ENCODE data around the gene TFB1M.
A peak's percentile ranks its signal among the peaks of the same experiment; 100 is the strongest.
"Not testable (repeated sequence)": the region's sequence is repeated elsewhere in the genome, so short reads cannot be mapped to it uniquely, and the experiment has no call there.

The TFB1M gene

DNA sequence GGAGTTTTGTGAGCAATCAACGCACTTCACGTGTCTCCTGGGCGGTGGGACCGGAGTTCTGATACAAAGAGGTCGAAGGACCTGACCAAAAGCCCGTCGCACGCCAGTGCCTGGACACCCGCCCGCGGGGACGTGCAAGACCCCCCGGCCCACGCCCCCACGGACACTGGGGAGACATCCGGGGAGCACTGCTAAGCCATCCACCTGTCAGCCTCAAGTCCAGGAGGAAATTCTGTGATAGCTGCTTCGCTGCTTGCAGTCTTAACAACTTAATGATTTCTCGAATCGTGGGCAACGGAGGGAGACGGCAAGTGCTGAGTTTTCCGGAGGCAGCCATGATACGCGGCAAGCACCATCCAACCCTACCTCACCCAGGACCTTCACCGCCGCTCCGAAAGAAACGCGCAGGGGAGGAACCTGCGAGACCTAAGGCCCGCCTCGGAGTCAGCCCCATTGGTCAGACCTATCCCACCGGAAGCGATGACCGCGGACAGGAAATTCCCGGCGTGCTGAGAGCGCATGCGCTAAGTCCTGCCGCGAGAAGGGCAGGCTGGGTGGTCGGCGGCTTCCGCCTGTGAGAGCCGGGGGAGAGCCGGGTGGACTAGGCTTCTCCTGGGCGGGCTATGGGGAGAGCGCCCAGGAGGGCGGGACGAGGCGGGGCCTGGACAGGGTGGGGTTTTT, at the start of gene TFB1M:
TFB1M (minus strand) TSS at position 393 of the 681 bp plus-strand sequence; CDS start at position 337, 56 bp downstream.
- peak; percentile 80 for DNase-seq

DNA sequence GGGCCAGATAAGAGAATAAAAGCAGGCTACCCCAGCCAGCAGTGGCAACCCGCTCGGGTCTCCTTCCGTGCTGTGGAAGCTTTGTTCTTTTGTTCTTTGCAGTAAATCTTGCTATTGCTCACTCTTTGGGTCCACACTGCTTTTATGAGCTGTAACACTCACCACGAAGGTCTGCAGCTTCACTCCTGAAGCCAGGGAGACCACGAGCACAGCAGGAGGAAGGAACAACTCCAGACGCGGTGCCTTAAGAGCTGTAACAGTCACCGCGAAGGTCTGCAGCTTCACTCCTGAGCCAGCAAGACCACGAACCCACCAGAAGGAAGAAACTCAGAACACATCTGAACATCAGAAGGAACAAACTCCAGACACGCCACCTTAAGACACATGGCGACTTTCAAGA, 49.7 kb upstream of the TFB1M start:
- not testable (repeated sequence) for DNase-seq

DNA sequence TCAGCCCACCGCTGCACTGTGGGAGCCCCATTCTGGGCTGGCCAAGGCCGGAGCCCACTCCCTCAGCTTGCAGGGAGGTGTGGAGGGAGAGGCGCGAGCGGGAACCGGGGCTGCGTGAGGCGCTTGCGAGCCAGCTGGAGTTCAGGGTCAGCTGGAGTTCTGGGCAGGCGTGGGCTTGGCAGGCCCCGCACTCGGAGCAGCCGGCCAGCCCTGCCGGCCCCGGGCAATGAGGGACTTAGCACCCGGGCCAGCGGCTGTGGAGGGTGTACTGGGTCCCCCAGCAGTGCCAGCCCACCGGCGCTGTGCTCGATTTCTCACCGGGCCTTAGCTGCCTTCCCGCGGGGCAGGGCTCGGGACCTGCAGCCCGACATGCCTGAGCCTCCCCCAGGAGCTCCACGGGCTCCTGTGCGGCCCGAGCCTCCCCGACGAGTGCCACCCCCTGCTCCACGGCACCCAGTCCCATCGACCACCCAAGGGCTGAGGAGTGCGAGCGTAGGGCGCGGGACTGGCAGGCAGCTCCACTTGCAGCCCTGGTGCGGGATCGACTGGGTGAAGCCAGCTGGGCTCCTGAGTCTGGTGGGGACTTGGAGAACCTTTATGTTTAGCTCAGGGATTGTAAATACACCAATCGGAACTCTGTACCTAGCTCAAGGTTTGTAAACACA, 48.8 kb upstream of the TFB1M start:
- DNase-seq: not testable (repeated sequence)

DNA sequence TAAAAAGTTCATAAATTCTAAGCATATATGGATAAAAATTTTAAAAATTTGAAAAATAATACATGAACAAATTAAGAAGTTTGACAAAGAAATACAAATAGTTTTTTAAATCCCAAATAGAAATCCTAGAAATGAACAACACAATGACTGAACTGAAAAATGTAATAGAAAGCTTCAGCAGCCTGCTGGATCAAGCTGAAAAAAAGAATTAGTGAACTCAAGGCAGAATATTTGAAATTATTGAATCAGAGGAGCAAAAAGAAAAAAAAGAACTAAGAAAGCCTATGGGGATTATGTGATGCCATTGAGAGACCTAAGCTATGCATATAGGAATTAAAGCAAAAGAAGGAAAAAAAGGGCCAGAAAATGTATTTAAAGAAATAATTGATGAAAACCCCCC, 39.9 kb upstream of the TFB1M start:
- no peak for DNase-seq

DNA sequence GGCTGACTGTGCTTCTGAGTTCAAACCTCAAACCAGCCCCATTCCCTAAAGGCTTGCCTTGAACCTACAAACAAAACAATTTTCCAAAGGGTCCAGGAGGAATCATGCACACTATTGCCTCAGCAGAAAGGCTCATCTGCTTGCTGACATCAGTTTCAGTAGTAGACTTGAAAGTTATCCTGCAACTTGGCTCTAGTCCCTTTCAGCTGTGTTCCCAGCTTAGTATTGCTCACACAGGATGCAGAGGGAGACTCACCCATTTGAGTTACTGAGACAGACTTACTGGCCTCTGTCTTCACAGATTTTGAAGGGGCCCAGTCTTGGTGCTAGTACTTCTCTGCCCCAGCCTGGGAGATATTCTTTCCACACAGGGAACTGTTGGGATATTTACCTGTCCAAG, 38.5 kb upstream of the TFB1M start:
- DNase-seq: no peak

DNA sequence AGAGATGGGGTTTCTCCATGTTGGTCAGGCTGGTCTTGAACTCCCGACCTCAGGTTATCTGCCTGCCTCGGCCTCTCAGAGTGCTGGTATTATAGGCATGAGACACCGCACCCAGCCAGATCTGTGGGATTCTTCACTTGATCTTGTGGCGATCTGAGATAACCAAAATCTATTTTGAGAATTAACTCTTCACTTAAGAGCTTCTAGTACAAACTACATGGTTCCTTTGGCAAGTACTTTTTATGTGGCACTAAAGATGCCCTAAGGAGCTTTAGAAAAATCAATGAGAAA, 37.8 kb upstream of the TFB1M start:
- no peak for DNase-seq

DNA sequence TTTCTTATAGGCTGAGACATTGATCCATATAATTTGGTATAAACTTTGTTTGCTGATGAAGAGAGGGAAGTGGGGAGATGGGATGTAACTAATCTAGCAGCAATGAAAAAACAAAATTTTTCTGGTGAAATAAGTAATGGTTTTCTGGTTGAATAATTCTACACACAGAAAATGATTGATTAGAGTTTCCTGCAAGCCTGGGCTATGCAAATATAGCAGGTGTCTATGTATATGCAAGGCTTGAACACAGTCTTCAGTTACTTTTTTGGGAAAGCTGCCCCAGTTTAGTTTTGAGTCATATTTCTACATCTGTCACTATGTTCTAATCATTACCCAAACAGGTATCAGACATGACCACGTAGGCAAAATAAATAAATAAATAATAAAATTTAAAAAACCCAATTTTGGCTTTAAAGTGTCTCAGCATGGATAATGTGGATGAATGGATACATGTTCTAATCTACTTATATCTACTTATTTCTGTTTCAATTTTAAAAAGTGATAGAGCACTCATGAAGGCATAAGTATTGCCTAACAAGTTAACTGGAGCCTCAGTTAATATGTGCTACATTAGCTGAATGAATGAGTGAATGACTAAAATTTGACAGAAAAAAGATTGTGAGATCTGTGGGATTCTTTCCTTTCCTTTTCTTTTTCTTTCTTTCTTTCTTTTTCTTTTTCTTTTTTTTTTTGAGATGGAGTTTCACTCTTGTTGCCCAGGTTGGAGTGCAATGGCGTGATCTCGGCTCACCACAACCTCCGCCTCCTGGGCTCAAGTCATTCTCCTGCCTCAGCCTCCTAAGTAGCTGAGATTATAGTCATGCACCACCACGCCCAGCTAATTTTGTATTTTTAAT, 37.2 kb upstream of the TFB1M start:
- DNase-seq: no peak

DNA sequence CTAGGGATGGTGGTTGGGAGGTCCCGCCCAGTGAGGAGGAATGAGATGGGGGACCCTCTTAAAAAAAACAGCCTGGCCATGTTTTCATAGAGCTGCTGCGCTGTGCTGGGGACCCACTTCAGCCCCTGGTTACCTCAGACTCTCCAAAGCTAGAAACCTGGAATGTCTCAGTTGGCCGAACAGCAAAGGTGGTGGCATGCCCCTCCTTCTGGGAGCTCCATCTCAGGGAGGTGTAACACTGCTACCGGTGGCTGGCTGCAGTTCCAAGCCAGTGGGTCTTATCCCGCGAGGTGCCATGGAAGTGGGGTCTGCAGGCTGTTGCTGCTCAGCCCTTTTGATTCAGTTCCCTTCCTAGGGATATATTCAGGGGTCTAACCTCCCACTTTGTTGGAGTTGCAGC, 35.7 kb upstream of the TFB1M start:
- no peak for DNase-seq

DNA sequence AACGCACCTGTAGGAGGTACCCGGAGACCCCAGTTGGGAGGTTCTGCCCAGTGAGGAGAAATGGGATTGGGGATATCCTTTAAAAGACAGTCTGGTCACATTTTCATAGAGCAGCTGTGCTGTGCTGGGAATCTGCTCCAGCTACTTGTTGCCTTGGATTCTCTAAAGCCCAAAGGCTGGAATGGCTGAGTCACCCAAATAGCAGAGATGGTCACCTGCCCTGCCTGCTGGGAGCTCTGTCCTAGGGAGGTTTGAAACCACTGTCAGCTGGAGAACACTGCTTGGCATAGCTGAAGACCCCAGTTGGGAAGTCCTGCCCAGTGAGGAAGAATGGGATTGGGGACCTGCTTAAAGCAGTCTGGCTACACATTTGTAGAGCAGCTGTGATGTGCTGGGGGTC, 34.8 kb upstream of the TFB1M start:
- DNase-seq: no peak

DNA sequence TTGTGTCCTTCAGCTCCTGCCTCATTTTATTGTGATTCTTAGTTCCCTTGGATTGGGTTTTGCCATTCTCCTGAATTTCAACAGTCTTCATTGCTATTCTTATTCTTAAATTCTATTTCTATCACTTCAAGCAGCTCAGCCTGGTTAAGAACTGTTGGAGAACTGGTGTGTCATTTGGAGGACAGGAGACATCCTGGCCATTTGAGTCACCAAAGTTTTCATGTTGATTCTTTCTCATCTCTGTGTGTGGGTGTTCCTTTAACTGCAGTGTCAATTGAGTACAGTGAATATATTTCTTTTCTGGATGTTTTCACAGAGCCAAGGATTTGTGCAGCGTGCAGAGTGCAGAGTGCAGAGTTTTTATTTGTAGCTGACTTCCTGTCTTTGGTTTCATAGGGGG, 33.5 kb upstream of the TFB1M start:
- DNase-seq: no peak

DNA sequence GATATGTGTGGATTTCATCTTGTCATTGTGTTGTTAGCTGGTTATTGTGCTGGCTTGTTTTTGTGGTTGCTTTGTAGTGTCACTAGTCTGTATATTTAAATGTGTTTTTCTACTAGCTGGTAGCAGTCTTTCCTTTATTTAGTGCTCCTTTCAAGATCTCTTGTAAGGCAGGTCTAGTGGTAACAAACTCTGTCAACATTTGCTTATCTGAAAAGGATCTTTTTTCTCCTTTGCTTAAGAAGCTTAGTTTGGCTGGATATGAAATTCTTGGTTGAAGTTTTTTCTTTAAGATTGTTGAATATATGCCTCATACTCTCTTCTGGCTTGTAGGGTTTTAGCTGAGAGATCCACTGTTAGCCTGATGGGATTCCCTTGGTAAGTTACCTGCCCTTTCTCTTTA, 32.7 kb upstream of the TFB1M start:
- no peak for DNase-seq

DNA sequence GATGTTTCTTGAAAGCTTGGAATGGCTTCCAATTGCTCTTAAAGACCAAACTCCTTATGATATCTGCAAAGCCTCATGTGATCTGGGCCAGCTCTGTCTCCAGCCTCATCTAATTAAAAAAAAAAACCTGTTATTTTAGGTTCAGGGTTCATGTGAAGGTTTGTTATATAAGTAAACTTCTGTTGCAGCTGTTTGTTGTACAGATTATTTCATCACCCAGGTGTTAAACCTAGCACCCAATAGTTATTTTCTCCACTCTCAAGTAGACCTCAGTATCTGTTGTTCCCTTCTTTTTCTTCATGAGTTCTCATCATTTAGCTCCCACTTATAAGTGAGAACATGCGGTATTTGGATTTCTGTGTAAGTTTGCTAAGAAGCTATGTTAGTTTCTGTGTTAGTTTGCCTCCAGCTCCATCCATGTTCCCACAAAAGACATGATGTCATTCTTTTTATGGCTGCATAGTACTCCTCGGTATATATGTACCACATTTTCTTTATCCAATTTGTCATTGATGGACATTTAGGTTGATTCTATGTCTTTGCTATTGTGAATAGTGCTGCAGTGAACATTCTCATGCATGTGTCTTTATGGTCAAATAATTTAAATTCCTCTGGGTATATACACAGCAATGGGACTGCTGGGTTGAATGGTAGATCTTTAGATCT, 30.2 kb upstream of the TFB1M start:
- DNase-seq: no peak

DNA sequence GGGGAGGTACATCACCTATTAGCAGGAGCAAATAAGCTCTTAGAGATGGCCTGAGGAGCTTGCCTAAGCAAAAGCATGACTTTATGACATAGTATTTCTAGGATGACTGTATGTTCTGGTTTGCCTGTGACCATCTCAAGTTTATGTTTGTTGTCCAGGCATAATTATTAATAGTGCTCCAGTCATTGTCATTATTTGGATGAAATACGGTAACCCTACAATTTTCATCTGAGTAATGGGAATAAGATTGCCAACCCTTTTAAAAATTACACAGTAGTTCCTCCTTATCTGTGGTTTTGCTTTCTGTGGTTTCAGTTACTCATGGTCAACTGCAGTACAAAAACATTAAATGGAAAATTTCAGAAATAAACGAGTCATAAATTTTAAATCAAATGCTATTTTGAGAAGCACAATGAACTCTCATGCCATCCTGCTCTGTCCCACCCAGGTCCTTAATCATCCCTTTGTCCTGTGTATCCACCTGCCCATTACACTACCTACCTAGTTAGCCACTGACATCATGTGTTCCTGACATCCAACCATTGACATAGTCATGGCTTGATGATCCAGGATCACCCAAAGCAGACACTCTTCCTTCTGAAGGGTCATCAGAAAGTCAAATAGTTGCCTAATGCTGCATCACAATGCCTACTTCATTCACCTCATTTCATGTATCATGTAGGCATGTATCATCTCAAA, 27.0 kb upstream of the TFB1M start:
- no peak for DNase-seq

DNA sequence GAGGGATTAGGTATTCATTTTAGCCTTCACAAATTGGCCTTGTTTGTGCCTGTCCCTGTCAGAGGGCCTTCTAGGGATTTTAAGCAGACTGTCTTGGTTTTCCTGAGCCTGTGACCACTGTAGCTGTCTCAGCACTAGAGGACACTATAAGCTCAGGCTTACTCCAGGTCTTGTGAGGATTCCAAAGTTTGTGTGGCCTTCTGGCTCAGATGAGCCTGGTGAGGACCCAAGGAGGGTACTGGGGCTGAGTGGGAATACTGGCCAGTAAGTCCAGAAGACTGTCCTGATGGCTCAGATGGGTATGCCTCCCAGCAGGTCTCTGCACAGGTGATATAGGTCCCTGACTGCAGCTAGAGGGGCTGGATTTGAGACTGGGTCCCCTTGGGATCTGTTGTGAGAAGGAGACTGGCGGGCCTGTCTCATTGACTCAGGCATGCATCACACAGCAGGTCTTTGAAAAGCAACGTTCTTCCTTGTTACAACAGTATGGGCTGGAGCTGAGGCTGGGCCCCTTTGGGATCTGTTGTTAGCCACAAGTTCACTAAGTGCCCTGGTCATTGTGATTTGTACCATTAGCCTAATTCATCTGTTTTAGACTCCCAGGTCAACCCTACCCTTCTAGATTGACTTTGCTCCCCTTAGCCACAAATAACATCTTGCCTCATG, 26.3 kb upstream of the TFB1M start:
- no peak for DNase-seq

DNA sequence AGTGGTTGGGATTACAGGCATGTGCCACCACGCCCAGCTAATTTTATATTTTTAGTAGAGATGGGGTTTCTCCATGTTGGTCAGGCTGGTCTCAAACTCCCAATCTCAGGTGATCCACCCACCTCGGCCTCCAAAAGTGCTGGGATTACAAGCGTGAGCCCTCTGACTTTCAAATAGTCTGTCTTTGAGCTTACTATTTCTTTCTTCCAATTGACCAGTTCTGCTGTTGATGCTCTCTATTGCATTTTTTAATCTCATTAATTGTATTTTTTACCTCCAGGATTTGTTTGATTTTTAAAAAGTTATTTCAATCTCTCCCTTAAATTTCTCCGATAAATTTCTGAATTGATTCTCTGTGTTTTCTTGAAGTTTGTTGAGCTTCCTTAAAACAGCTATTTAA, 25.6 kb upstream of the TFB1M start:
- not testable (repeated sequence) for DNase-seq

DNA sequence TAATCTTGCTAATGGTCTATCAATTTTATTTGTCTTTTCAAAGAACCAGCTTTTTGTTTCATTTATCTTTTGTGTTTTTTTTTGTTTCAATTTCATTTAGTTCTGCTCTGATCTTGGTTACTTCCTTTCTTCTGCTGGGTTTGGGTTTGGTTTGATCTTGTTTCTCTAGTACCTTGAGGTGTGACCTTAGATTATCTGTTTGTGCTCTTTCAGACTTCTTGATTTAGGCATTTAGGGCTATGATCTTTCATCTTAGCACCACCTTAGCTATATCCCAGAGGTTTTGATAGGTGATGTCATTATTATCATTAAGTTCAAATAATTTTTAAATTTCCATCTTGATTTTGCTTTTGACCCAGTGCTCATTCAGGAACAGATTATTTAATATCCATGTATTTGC, 24.0 kb upstream of the TFB1M start:
- DNase-seq: not testable (repeated sequence)

DNA sequence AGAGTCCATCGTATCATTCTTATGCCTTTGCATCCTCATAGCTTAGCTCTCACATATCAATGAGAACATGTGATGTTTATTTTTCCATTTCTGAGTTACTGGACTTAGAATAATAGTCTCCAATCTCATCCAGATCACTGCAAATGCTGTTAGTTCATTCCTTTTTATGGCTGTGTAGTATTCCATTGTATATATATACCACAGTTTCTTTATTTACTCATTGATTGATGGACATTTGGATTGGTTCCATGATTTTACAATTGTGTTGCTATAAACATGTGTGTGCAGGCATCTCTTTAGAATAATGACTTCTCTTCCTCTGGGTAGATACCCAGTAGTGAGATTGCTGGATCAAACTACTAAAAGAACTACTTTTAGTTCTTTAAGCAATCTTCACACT, 21.0 kb upstream of the TFB1M start:
- no peak for DNase-seq

DNA sequence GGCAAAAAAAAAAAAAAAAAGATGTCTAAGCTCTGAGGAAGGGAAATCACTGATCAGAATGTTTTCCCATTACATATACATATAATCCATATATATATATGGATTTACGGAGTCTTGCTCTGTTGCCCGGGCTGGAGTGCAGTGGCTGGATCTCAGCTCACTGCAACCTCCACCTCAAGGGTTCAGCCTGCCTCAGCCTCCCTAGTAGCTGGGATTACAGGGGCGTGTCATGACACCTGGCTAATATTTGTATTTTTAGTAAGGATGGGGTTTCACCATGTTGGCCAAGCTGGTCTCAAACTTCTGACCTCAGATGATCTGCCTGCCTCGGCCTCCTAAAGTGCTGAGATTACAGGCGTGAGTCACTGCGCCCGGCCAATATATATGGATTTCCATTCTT, 19.8 kb upstream of the TFB1M start:
- not testable (repeated sequence) for DNase-seq

DNA sequence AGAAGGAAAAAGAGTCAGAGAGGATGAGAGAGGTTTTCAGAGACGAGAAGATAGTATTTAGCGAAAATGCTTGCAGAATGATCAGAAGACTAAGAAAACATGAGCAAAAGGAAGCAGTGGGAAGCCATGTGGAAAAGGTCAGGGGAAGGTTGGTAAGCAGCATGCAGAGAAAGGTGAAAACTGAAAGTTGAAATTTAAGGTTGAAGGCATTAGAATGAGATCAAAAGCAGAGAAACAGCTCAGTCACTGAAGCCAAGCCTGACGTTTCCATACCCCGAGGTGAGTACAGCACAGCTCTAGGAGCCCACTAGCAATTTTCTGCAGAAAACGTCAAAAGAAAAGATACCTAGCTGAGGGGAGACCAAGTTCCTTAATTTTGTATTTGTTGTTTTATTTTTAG, 19.1 kb upstream of the TFB1M start:
- DNase-seq: no peak

DNA sequence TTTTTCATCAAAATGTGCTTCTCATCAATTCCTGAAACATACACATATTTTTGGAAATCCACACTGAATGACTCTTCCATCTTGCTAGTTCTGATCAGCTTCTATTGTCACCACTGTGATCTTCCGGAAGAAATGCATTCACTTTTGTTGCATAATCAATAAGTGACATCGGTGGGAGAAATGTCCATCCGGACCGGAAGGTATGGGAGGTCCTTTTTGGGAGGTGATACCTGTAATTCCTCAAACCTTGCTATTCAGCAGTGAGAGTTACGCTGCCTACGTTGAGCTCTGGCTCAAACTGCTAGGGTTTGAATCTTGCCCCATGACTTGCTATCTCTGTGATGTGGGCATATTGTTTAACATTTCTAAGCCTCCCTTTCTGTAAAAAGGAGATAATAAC, 16.6 kb upstream of the TFB1M start:
- DNase-seq: no peak

DNA sequence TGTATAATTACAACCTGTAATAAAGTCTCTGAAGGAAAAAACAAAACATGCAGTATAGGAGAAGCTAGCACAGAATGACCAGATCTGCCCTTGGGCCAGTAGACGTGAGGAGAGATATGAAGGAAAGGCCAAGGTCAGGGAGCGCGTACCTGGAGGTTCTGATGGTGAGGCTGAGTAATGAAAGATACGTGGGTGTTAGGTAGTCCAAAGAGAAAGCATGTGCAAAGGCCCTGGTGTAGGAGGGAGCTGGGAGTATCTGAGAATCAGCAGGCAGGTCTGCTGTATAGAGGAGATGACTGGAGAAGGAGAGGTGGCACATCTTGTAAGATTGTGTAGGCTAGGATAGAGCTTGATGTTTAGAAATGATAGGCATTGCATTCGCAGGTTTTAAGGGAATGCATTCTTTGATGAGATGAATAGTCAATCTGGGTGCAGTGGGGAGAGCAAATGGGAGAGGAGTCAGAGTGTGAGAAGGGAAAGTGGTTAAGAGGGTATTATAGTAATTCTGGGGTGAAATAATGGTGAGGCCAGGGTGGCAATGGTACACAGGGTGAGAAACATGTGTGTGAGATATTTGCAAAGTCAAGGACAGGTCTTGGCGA, 15.9 kb upstream of the TFB1M start:
- no peak for DNase-seq

All from SIG-M5 (cell line).